ENCODE data around the gene GOLGA6L7.
"Not testable (repeated sequence)": the region's sequence is repeated elsewhere in the genome, so short reads cannot be mapped to it uniquely, and the experiment has no call there.

DNA sequence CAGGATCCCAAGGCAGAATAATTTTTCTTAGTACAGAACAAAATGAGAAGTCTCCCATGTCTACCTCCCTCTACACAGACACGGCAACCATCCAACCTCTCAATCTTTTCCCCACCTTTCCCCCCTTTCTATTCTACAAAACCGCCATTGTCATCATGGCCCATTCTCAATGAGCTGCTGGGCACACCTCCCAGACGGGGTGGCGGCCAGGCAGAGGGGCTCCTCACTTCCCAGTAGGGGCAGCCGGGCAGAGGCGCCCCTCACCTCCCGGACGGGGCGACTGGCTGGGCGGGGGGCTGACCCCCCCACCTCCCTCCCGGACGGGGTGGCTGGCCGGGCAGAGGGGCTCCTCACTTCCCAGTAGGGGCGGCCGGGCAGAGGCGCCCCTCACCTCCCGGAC, 827 bp upstream of the GOLGA6L7 start:
- TF ChIP-seq NFXL1 (CRISPR knock-in tag; IDR thresholded peaks at IDR 0.05); POLR2A (conservative IDR thresholded peaks at IDR 0.05); NFIC (IDR thresholded peaks at IDR 0.05); ZNF274 (IDR thresholded peaks at IDR 0.05; ENCODE audit: borderline replicate concordance, low read depth, low read length); ZNF165 (CRISPR knock-in tag; IDR thresholded peaks at IDR 0.05; ENCODE audit: borderline replicate concordance); SMAD3 (CRISPR knock-in tag; conservative IDR thresholded peaks at IDR 0.05); SIX5 (IDR thresholded peaks at IDR 0.05; ENCODE audit: borderline replicate concordance in 1 of 2, insufficient read depth in 1 of 2, low read depth in 1 of 2, low read length in 2 of 2); ZFP1 (CRISPR knock-in tag; IDR thresholded peaks at IDR 0.05); EP300 (IDR thresholded peaks at IDR 0.05; ENCODE audit: low read length): not testable (repeated sequence)
- TF ChIP-seq, protein P1, sequence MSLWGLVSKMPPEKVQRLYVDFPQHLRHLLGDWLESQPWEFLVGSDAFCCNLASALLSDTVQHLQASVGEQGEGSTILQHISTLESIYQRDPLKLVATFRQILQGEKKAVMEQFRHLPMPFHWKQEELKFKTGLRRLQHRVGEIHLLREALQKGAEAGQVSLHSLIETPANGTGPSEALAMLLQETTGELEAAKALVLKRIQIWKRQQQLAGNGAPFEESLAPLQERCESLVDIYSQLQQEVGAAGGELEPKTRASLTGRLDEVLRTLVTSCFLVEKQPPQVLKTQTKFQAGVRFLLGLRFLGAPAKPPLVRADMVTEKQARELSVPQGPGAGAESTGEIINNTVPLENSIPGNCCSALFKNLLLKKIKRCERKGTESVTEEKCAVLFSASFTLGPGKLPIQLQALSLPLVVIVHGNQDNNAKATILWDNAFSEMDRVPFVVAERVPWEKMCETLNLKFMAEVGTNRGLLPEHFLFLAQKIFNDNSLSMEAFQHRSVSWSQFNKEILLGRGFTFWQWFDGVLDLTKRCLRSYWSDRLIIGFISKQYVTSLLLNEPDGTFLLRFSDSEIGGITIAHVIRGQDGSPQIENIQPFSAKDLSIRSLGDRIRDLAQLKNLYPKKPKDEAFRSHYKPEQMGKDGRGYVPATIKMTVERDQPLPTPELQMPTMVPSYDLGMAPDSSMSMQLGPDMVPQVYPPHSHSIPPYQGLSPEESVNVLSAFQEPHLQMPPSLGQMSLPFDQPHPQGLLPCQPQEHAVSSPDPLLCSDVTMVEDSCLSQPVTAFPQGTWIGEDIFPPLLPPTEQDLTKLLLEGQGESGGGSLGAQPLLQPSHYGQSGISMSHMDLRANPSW (CRISPR knock-in tag; IDR thresholded peaks at IDR 0.05) = not testable (repeated sequence)
- TF ChIP-seq, protein P2, sequence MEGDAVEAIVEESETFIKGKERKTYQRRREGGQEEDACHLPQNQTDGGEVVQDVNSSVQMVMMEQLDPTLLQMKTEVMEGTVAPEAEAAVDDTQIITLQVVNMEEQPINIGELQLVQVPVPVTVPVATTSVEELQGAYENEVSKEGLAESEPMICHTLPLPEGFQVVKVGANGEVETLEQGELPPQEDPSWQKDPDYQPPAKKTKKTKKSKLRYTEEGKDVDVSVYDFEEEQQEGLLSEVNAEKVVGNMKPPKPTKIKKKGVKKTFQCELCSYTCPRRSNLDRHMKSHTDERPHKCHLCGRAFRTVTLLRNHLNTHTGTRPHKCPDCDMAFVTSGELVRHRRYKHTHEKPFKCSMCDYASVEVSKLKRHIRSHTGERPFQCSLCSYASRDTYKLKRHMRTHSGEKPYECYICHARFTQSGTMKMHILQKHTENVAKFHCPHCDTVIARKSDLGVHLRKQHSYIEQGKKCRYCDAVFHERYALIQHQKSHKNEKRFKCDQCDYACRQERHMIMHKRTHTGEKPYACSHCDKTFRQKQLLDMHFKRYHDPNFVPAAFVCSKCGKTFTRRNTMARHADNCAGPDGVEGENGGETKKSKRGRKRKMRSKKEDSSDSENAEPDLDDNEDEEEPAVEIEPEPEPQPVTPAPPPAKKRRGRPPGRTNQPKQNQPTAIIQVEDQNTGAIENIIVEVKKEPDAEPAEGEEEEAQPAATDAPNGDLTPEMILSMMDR (IDR thresholded peaks at IDR 0.05 in 2 of 3, conservative IDR thresholded peaks at IDR 0.05 in 1 of 3; ENCODE audit: insufficient read depth in 2 of 3, low read depth in 1 of 3, low read length in 3 of 3) = not testable (repeated sequence)

Data from K562 (cell line).